ENCODE data around the gene SMG6.

The SMG6 gene

DNA sequence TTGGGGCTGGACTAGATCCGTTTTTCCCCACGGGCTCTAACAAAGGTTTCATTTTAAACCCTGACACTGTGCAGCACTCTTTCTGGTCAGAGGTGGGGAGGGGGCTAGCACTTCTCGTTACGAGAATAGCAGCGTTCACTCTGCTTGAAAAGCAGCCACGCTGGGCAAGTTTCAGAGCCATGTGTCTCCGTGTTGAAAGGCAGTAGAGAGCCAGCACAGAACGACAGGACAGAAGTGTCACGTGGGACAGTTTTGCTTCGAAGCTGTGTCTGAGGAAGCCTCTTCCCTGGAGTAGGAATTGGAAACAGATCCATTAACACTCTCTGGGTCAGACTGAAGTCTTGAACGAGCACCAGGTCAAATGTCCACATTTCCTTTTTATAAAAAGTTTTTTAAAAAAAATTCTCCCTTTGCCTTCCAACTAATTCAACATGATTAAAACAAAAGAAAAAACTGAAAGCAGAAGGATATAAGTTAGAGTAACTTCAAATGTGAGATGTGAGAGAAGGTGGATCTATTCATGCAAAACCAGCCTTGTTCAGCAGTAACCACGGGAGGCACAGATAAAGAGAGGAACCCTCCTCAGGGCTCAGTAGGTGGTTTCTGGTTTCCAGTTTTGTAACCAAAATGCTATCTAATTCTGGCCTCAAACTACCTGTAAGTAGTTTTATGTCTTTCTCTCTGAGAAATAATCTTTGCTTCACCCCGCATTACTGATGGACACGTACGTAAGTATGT, 65.0 kb downstream of the SMG6 start:
- TF ChIP-seq, protein P1, sequence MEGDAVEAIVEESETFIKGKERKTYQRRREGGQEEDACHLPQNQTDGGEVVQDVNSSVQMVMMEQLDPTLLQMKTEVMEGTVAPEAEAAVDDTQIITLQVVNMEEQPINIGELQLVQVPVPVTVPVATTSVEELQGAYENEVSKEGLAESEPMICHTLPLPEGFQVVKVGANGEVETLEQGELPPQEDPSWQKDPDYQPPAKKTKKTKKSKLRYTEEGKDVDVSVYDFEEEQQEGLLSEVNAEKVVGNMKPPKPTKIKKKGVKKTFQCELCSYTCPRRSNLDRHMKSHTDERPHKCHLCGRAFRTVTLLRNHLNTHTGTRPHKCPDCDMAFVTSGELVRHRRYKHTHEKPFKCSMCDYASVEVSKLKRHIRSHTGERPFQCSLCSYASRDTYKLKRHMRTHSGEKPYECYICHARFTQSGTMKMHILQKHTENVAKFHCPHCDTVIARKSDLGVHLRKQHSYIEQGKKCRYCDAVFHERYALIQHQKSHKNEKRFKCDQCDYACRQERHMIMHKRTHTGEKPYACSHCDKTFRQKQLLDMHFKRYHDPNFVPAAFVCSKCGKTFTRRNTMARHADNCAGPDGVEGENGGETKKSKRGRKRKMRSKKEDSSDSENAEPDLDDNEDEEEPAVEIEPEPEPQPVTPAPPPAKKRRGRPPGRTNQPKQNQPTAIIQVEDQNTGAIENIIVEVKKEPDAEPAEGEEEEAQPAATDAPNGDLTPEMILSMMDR (IDR thresholded peaks at IDR 0.05; ENCODE audit: low read depth, low read length) = no peak
- peak overlapping the region; percentile 27; the same call in 1 of the 2 replicates for H3K4me3 ChIP-seq (ENCODE audit: low read depth, low read length)

DNA sequence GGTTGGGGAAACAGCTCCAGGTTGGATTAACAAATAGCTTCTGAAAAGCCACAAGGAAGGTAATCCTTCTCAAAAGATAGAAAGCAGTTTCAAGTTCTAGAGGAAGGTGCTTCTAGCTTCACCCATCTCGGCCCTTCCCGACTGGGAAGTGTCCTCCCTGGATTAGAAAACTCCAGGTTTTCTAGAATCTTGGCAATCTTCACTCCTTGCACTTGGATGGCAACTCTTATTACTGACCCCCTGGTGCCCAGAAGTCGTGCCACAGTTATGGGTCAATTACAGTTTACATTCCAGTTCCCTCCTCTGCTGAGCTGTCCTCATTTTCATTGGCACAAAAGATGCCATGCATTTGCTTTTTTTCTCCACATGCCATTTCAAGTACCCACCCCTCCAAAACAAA, 65.6 kb downstream of the SMG6 start:
- TF ChIP-seq, protein P1 (IDR thresholded peaks at IDR 0.05; ENCODE audit: low read depth, low read length) = no peak
- H3K4me3 ChIP-seq (ENCODE audit: low read depth, low read length) = no peak overlapping the region; the same call in 1 of the 2 replicates

DNA sequence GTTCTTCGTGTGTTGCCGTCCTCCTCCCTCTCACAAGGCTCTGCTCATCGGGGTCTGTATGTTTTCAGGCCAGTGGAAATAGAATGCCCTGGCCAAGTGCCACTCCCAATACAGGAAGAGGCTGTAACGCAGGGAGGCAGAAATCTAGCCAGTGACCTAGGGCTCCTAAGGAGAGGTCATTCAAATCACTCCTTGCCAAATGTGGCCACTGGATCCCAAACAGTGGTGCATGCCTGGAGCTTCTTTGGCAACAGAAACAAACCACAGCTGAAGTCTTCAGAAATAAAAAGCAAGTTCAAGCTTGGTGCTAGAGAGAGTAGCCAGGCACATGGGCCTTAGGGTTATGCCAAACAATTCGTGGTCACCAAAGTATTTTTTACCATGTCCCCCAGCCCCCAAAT, 66.1 kb downstream of the SMG6 start:
- TF ChIP-seq, protein P1 (IDR thresholded peaks at IDR 0.05; ENCODE audit: low read depth, low read length) = no peak
- no peak overlapping the region for H3K4me3 ChIP-seq (ENCODE audit: low read depth, low read length)

DNA sequence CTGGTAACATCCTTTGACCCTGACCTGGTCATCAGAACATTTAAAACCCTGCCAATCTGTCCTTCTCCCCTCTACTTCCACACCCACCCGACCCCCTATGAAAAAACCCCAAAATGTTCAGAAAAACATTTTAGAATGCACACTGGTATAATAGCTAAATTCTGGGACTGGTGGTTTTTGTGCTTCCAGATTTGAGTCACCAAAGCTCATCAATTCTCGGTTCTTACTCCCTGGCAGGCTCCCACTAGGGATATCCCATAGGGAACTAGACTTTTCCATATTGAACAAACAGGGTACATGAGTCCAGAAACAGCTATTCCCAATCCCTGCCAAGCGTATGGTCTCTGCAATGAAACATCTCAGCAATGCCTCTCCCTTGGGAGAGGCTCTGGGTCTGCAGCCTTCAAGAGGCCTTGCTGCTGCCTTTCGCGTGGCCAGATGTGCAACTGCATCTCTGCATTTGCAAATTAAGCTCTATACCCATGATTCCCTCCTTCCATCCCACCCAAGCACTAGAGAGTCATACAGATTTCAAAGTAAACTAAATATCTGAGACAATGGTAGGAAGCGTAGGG, 67.7 kb downstream of the SMG6 start:
- TF ChIP-seq, protein P1 (IDR thresholded peaks at IDR 0.05; ENCODE audit: low read depth, low read length) = no peak
- H3K4me3 ChIP-seq (ENCODE audit: low read depth, low read length) = no peak overlapping the region

DNA sequence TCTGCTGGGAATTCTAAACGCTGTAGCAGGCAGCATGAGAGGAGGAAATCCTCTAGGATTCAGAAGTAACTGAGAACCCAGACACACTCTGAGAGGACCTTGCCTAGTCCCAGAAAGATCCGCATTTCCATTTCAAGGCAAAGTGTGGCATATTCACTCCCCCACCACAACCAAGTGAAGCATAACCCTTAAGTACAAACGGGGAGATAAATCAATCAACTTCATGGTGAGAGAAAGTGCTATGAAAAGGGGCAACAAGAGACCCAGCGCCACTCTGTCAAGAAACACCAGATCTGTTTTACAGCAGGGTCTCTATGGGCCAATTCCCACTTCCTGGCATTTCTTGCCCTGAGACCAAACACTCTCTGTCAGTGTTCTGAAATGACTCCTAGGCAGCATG, 68.3 kb downstream of the SMG6 start:
- TF ChIP-seq, protein P1 (IDR thresholded peaks at IDR 0.05; ENCODE audit: low read depth, low read length) = no peak
- H3K4me3 ChIP-seq (ENCODE audit: low read depth, low read length) = no peak overlapping the region

DNA sequence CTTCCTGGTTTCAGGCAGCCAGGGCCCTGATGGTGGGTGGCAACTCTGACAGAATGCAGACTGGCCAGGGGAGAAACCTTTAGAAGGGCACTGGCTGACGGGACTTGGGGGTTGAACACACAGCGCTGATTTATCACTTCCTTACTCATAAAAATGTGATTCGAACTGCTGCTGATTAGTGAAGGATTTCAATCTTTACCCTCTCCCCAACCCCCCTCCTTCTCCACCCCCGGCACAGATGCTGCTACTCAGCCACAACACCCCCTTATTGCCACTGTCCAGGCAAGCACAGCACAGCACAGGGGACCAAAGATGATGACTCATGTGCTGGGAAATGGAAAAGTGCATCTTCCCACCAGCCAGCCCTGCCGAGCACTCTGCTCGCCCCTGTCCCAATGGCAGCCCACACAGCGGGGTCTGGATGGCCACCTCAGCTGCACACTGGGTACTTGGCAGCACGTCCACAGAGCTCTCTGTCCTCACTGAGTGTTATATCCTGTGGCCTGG, 70.1 kb downstream of the SMG6 start:
- TF ChIP-seq, protein P1 (IDR thresholded peaks at IDR 0.05; ENCODE audit: low read depth, low read length) = no peak
- H3K4me3 ChIP-seq (ENCODE audit: low read depth, low read length) = no peak overlapping the region

DNA sequence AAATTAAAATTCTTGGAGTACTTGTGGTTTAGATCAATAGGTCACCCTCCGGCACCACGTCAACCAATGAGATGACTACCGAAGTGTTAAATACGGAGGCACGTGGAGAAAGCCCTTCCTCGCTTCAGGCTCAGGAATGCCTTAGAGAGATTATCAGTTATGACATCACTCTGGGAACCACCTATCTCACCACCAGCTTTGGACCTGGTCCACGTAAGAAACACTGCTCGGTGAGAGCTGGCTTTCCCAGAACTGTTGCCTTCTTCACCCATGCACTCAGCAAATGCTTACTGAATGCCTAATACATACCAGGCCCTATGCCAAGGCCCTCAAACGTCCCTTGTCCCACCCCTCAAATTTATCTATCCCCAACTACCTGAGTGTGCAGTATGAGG, 71.3 kb downstream of the SMG6 start:
- H3K4me3 ChIP-seq (ENCODE audit: low read depth, low read length) = no peak overlapping the region
- TF ChIP-seq, protein P1 (IDR thresholded peaks at IDR 0.05; ENCODE audit: low read depth, low read length) = no peak

Measured in WI38 (cell line).